AG09309 (cell line): ENCODE results near the gene RTRAF.

Source experiments
- DNase-seq: peaks from one replicate; pipeline ENCODE4 v3.0.0-alpha.2; 2010; ENCODE audit warnings: low read depth
- H3K4me3 ChIP-seq: 2 replicates; pipeline ENCODE4 v1.5.1; 2011; ENCODE audit warnings: mild to moderate bottlenecking, low read depth, low read length, moderate library complexity; ENCODE audit not compliant: control insufficient read depth
- CTCF ChIP-seq: IDR thresholded peaks from 2 replicates; pipeline ENCODE4 v1.5.1; 2011; ENCODE audit warnings: mild to moderate bottlenecking, low read depth, low read length, inconsistent platforms; ENCODE audit not compliant: insufficient read depth, control insufficient read depth; ENCODE audit errors: missing control alignments

Gene RTRAF

DNA sequence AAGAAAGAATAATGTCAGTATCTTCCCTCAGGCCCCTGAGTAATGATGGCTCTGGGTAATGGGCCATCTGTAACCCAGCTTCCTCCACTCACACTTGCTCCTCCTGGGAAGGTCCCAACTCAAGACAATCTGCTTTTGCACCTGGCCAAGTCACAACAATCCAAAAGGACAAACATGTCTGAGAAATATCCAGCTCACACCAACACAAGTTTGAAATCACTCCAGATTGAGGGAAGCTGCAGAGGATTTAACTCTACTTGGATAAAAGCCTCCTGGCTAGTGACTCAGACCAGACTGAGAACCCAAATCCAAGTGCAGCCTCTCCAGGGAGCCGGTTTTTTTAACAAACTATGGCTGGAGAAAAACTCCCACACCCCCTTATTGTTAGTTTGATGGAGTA is 34.2 kb downstream of the RTRAF start:
- H3K4me3 ChIP-seq = no peak overlapping the region
- no peak for TF ChIP-seq CTCF
- no peak for DNase-seq

DNA sequence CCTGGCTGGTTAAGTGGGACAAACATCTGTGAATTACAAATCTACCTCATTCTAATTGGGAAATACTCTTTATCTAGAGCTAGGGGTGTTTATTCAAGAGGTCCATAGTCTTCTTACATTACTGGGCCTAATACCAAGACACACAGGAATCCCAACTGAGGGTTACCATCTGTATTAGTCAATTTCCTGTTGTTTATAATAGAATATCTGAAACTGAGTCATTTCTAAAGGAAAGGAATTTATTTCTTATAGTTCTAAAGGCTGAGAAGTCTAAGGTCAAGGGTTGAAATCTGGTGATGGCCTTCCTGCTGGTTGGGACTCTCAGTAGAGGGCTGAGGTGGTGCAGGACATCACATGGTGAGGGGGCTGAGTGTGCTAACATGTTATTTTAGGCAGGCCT is 36.0 kb downstream of the RTRAF start:
- H3K4me3 ChIP-seq = no peak overlapping the region
- peak; percentile 86 for DNase-seq
- TF ChIP-seq CTCF = no peak

GRCh38 chr14:52026017-52026660 is 36.8 kb downstream of the RTRAF start:
- DNase-seq = no peak
- no peak overlapping the region for H3K4me3 ChIP-seq
- no peak for TF ChIP-seq CTCF

GRCh38 chr14:52026901-52027300 is 37.6 kb downstream of the RTRAF start:
- H3K4me3 ChIP-seq = no peak overlapping the region
- TF ChIP-seq CTCF = no peak
- DNase-seq = no peak

DNA sequence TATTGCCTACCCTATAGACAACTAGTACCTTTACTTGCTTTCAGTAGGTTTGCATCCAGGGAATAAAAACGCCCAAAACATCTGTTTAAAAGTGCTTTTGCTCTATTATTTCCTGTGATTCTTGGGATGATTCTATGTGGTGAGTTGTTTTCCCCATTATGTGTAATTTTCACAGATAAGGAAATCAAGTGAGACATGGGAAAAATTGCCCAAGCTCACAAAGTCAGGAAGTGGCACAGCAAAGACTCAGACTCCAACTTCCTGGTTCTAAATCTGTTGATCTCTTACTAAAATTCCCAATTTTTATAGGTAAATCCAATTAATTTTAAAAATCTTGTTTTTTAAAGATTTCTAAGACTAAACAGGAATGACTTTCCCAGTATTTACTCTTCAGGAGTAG is 40.5 kb downstream of the RTRAF start:
- H3K4me3 ChIP-seq = no peak overlapping the region
- no peak for TF ChIP-seq CTCF
- no peak for DNase-seq

- peak; percentile 77 for DNase-seq
- no peak for TF ChIP-seq CTCF
These were observed 42.4 kb downstream of the RTRAF start for GRCh38 chr14:52031781-52032180.

More at GRCh38 chr14:52031781-52032180, 42.4 kb downstream of the RTRAF start:
- H3K4me3 ChIP-seq = no peak overlapping the region
